Esophagus squamous epithelium (tissue), 4 donors: Measurements from ENCODE around the gene TUT7.

Experiments
- POLR2A ChIP-seq, 4 donors: fragments of 450-650 bp; IDR thresholded peaks; one replicate each; pipeline ENCODE4 v1.6.1; 2017; ENCODE audit warnings: antibody characterized with exemption in 4 of 4, mild to moderate bottlenecking in 4 of 4, moderate library complexity in 3 of 4
- TF ChIP-seq, protein P1 (sequence below), 6 experiments: fragments of 450-650 bp in 4 of 6; fragments of 200-600 bp in 2 of 6; sonication (generic) in 2 of 6; IDR thresholded peaks; one replicate each; pipeline ENCODE4 v1.5.1; 2016 to 2019; ENCODE audit warnings: antibody characterized with exemption in 6 of 6, mild to moderate bottlenecking in 4 of 6, moderate library complexity in 4 of 6

DNA sequence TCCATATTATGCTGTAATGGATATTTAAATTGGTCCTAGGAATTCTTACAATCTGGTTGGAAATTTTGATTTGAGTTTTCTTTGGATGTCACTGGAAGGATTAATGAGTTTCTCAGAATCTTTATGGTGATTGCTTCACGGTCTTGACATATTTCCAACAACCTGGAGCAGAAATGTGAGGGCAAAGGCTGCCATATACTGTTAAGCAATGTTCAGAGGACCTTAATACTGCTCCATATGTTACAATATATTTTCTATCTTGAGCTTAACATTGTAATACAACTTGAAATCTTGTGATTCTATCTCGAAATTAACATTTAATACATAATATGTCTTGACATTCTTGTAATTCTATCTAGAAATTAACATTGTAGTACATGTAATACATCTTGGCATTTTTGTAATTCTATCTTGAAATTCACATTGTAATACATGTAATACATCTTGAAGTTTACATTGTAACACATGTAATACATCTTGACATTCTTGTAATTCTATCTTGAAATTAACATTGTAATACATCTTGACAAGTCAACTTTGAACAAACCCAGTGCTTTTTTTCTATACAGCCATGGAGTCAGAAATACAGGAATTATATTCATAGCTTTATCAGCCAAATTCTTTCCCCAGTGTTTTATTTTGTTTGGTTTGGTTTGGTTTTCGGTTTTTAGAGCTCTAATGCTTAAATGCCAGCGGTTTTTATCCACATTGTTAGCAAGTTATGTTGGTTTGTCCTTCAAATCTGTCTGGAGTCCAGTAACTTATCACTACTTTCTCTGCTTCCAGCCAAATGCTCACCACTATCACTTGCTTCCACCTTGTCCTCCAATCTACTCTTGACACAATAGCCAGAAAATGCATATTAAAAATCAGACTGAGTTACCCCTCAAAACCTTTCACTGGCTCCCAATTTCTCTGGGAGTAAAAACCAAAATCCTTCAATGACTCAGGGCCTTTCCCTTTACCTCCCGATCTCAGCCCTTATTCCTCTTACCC, 3.0 kb upstream of the TUT7 start:
- TF ChIP-seq, protein P1, sequence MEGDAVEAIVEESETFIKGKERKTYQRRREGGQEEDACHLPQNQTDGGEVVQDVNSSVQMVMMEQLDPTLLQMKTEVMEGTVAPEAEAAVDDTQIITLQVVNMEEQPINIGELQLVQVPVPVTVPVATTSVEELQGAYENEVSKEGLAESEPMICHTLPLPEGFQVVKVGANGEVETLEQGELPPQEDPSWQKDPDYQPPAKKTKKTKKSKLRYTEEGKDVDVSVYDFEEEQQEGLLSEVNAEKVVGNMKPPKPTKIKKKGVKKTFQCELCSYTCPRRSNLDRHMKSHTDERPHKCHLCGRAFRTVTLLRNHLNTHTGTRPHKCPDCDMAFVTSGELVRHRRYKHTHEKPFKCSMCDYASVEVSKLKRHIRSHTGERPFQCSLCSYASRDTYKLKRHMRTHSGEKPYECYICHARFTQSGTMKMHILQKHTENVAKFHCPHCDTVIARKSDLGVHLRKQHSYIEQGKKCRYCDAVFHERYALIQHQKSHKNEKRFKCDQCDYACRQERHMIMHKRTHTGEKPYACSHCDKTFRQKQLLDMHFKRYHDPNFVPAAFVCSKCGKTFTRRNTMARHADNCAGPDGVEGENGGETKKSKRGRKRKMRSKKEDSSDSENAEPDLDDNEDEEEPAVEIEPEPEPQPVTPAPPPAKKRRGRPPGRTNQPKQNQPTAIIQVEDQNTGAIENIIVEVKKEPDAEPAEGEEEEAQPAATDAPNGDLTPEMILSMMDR (IDR thresholded peaks at IDR 0.05) = no peak
- no peak for TF ChIP-seq POLR2A (IDR thresholded peaks at IDR 0.05)
